HFFc6 (cell line): ENCODE data around the gene HVCN1. TPM values are rescaled to one million over a fixed set of nuclear protein-coding genes. Genes with fewer than 3 reads are reported as not detected.

Experiments used
- DNase-seq: peaks from one replicate; pipeline ENCODE4 v3.0.0-alpha.2; 2018
- H3K27ac Mint-ChIP-seq: 2 replicates; pipeline ENCODE4 v1.8.0; 2020; ENCODE audit warnings: mild to moderate bottlenecking, mixed read lengths
- H3K27me3 Mint-ChIP-seq: 2 replicates; pipeline ENCODE4 v1.8.0; 2021; ENCODE audit warnings: mild to moderate bottlenecking, moderate library complexity, mixed read lengths; ENCODE audit not compliant: insufficient read depth
- H3K36me3 Mint-ChIP-seq: 2 replicates; pipeline ENCODE4 v1.8.0; 2021; ENCODE audit warnings: low read depth, mixed read lengths
- H3K4me1 Mint-ChIP-seq: 2 replicates; pipeline ENCODE4 v1.8.0; 2020; ENCODE audit warnings: low read depth, mixed read lengths
- H3K4me3 Mint-ChIP-seq: 2 replicates; pipeline ENCODE4 v1.8.0; 2020; ENCODE audit warnings: mild to moderate bottlenecking, moderate library complexity, mixed read lengths
- H3K9me3 Mint-ChIP-seq: 2 replicates; pipeline ENCODE4 v1.8.0; 2020; ENCODE audit warnings: mild to moderate bottlenecking, mixed read lengths
- total RNA-seq, 6 experiments: library from RNA; stranded (reverse); fragmentation: NEBNext Ultra II Directional; extraction: Animal tissue kit (Norgen Biotek cat#: 25700); gene quantifications; 2 replicates in 1 of 6; 3 replicates in 5 of 6; pipeline ENCODE4 v1.2.3, GENCODE V29; 2021
- TF ChIP-seq, protein P1 (sequence below): fragments of 200-600 bp; sonication (generic); IDR thresholded peaks from 2 replicates; pipeline ENCODE4 v1.5.0; 2021; ENCODE audit warnings: antibody characterized with exemption, mild to moderate bottlenecking

Gene HVCN1
- total RNA-seq, 6 experiments from 2014 or later, result 0.09 to 0.71 (median 0.33) TPM; not detected in 1

DNA sequence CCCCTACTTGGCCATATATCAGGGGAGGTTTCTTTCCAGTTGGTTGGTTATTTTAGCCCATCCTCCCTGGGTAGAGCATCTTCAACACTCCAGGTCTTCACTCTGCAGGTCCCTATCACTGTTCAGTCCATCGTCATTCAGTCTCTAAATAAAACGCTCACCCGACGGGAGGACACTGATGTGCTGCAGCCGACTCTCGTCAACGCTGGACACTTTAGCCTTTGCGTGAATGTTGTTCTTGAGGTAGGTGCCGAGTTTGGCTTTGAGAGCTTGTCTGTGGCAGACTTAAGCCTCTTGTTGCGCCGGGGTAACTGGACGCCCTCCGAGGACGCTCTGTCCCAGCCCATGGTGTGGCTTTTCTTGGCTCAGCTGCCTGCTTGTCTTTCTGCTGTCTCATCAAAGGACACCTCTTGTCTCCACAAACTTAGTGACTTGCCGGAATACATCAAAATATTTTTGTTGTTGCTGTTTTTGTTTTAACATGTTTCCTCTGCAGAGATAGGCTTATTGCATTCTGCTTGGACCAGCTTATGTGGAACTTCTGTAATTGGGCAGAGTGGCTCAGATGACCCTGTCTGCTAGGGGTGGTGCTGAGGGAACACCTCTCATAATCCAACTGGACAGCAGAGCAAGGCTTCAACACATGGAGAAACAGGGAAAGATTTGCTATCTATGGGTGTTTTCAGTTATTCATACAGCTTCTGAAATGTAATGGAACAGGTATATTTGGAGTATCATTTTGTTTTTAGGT lies 48.5 kb downstream of the HVCN1 start:
- peaks cover 37% of the 10 kb centered on the region for H3K4me1 Mint-ChIP-seq
- H3K27ac Mint-ChIP-seq, result no peak overlapping the region

DNA sequence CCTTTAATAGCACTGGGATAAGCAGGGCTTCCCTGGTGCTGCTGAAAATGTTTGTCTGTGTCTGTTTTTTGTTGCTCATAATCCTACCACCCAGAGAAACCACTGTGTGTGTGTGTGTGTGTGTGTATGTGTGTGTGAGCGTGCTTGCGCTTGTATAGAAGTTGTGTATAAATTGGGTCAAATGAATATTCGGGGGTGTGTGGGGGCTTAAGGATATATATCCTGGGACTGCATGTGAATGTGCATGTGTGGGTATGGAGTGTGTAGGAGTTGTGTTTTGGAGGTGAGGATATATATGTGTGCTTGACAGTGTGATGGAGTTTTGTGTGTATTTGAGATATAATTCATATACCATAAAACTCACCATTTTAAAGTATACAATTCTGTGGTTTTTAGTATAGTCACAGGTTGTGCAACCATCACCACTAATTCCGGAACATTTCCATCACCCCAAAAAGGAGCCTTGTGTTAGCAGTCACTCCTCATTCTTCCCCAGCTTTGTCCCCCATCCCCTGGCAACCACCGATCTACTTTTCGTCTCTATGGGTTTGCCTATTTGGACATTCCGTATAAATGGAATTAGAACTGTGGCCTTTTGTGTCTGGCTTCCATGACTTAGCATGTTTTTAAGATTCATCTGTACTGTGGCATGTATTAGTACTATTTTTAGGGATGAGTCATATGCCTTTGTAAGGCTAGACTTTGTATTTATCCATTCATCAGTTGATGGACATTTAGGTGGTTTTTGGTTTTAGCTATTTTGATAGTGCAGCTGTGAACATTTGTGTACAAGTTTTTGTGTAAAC lies 49.4 kb downstream of the HVCN1 start:
- Mint-ChIP-seq H3K27me3 (peaks cover 4% of the 10 kb centered on the region), H3K9me3 (no peaks in the 10 kb centered on the region), H3K27ac (peak overlapping the region; percentile 84), H3K4me3 (peak overlapping the region; percentile 16; the same call in 1 of the 2 replicates), H3K36me3 (peaks cover 10% of the 10 kb centered on the region), H3K4me1 (peaks cover 37% of the 10 kb centered on the region)
- TF ChIP-seq, protein P1, sequence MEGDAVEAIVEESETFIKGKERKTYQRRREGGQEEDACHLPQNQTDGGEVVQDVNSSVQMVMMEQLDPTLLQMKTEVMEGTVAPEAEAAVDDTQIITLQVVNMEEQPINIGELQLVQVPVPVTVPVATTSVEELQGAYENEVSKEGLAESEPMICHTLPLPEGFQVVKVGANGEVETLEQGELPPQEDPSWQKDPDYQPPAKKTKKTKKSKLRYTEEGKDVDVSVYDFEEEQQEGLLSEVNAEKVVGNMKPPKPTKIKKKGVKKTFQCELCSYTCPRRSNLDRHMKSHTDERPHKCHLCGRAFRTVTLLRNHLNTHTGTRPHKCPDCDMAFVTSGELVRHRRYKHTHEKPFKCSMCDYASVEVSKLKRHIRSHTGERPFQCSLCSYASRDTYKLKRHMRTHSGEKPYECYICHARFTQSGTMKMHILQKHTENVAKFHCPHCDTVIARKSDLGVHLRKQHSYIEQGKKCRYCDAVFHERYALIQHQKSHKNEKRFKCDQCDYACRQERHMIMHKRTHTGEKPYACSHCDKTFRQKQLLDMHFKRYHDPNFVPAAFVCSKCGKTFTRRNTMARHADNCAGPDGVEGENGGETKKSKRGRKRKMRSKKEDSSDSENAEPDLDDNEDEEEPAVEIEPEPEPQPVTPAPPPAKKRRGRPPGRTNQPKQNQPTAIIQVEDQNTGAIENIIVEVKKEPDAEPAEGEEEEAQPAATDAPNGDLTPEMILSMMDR, result no peak
- peak; percentile 59 for DNase-seq

More for the DNA sequence above, 48.5 kb downstream of the HVCN1 start:
- DNase-seq, result no peak
- no peaks in the 10 kb centered on the region for H3K9me3 Mint-ChIP-seq
- H3K27me3 Mint-ChIP-seq, result peaks cover 4% of the 10 kb centered on the region
- no peak overlapping the region for H3K4me3 Mint-ChIP-seq
- peaks cover 10% of the 10 kb centered on the region for H3K36me3 Mint-ChIP-seq
- TF ChIP-seq, protein P1, result no peak

DNA sequence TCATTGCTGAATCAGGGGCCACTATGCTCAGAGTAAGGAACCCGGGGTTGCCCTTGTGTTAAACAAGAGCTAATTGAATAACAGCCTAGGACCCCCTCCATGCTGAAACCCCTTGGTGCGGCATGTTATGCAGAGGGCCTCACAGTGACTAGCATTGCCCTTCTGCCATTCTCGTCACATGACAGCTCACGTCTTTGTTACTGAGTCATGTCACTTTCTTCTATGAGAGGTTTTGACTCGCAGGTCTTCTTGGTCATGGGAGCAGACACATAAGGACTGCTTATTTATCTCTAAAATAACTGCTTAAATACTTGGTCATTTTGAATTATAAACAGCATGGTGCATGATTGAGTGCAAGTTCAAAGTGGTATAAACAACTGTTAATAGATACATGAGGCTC lies 50.1 kb downstream of the HVCN1 start:
- Mint-ChIP-seq H3K27ac (peak overlapping the region; percentile 84), H3K36me3 (peaks cover 10% of the 10 kb centered on the region), H3K27me3 (peaks cover 4% of the 10 kb centered on the region), H3K4me3 (no peak overlapping the region; the same call in 1 of the 2 replicates), H3K4me1 (peaks cover 31% of the 10 kb centered on the region), H3K9me3 (no peaks in the 10 kb centered on the region)
- TF ChIP-seq, protein P1, result no peak
- no peak for DNase-seq

DNA sequence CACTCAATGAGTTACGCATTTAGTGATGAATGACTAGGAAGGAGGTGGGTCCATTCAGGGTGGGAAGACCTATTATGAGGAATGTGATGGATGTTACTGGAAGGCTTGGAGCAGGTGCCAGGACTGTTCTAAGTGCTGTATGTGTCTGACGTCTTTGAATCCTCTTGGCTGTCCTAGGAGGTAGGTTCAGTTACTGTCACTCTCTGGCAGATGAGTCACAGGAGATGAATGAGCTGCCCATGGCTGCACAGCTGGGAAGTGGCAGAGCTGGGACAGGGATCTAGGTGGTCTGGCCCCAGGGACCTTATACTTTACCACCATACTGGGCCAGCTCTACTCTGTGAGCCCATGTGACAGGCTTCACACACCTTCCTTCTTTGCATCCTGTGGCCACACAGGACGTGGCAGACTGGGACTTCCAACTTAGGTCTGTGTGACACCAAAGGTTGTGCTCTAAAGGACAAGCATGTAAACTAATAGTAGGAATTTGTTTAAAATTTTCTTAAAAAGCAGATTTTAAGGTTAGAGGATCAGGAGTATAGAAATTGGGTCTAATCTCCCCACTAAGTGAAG lies 51.0 kb downstream of the HVCN1 start:
- peaks cover 31% of the 10 kb centered on the region for H3K4me1 Mint-ChIP-seq
- H3K36me3 Mint-ChIP-seq, result peaks cover 10% of the 10 kb centered on the region; the same call in 1 of the 2 replicates
- H3K9me3 Mint-ChIP-seq, result no peaks in the 10 kb centered on the region
- H3K4me3 Mint-ChIP-seq, result no peak overlapping the region
- peak; percentile 6 for DNase-seq
- TF ChIP-seq, protein P1, result no peak
- peaks cover 4% of the 10 kb centered on the region for H3K27me3 Mint-ChIP-seq
- no peak overlapping the region for H3K27ac Mint-ChIP-seq

DNA sequence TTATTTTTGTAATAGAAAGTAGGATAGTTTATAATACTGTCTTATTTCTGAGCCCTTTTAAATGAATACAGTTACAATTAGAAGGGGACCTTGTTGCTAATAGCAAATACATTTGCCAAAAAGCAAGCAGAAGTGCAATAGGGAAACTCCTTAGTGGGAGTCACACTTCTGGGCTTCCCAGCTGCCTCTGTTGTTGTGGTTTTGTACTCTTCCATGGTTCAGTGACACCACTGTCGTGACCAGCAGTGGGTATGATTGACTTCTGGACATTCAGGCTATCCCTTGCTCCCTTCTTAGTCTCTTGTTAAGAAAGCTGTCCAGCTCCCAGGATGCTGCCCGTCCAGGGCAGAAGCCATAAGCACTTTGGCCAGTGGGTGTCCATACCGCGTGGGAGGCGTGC lies 52.4 kb downstream of the HVCN1 start:
- TF ChIP-seq, protein P1, result no peak
- Mint-ChIP-seq H3K4me1 (peaks cover 31% of the 10 kb centered on the region), H3K9me3 (no peaks in the 10 kb centered on the region)

More for the DNA sequence above, 52.4 kb downstream of the HVCN1 start:
- no peak for DNase-seq
- no peak overlapping the region for H3K27ac Mint-ChIP-seq
- H3K36me3 Mint-ChIP-seq, result peaks cover 10% of the 10 kb centered on the region; the same call in 1 of the 2 replicates
- H3K4me3 Mint-ChIP-seq, result no peak overlapping the region
- H3K27me3 Mint-ChIP-seq, result peaks cover 4% of the 10 kb centered on the region
